Measurements from ENCODE around the gene VWA3A.
A peak's percentile ranks its signal among the peaks of the same experiment; 100 is the strongest.

Gene VWA3A

GRCh38 chr16:22203091-22203490, 110.8 kb downstream of the VWA3A start:
- no peak for DNase-seq (ENCODE audit: low read depth)

GRCh38 chr16:22204091-22204655, 111.8 kb downstream of the VWA3A start:
- no peak for DNase-seq (ENCODE audit: low read depth)

- DNase-seq (ENCODE audit: low read depth), result no peak
These were observed 113.3 kb downstream of the VWA3A start for GRCh38 chr16:22205577-22206012.

- peak; percentile 67 for DNase-seq (ENCODE audit: low read depth)
These were observed 113.9 kb downstream of the VWA3A start, which contains the start of gene EEF2K for GRCh38 chr16:22206013-22206841. EEF2K (plus strand) TSS chr16:22206278; CDS start chr16:22225730, 19,452 bp downstream.

Measured in activated T-cell treated with anti-CD3 and anti-CD28 coated beads for 1 hour (primary cell).